ENCODE data around the gene RAD54L. TPM values are rescaled to one million over a fixed set of nuclear protein-coding genes. Genes with fewer than 3 reads are reported as not detected.

The RAD54L gene
- total RNA-seq, 2 experiments from 2014 or later = 0.33 to 1.0 TPM

- Mint-ChIP-seq H3K4me1 (ENCODE audit: low read depth) (no peaks in the 10 kb centered on the region), H3K27me3 (no peaks in the 10 kb centered on the region), H3K27ac (no peak overlapping the region), H3K36me3 (ENCODE audit: low read depth) (no peaks in the 10 kb centered on the region), H3K9me3 (no peaks in the 10 kb centered on the region), H3K4me3 (no peak overlapping the region)
- POLR2A ChIA-PET = no interaction called here
- no peaks in the 10 kb centered on the region for H3K36me3 ChIP-seq (ENCODE audit: insufficient read depth, low read length)
- ATAC-seq (ENCODE audit: poor library complexity) (no peak), DNase-seq (no peak)
- TF ChIP-seq CTCF (IDR thresholded peaks at IDR 0.05) = no peak
- H3K27me3 ChIP-seq (ENCODE audit: control insufficient read depth in 1 of 2, insufficient read depth in 2 of 2, low read length in 2 of 2) = no peaks in the 10 kb centered on the region
- intact Hi-C loops (cut with DNase I, micrococcal nuclease) = no loop called here
- H3K9me3 ChIP-seq (ENCODE audit: control insufficient read depth in 1 of 2, insufficient read depth in 1 of 2, low read length in 2 of 2) = no peaks in the 10 kb centered on the region
- no peaks in the 10 kb centered on the region for H3K4me1 ChIP-seq (ENCODE audit: insufficient read depth, low read length)
- H3K4me3 ChIP-seq (ENCODE audit: low read length) = no peak overlapping the region
- no peak overlapping the region for H3K27ac ChIP-seq (ENCODE audit: low read depth in 1 of 2, low read length in 2 of 2)
- CTCF ChIA-PET = no interaction called here
These were observed 9.0 kb downstream of the RAD54L start for GRCh38 chr1:46256523-46256922.

GRCh38 chr1:46262508-46262907 lies 14.9 kb downstream of the RAD54L start:
- DNase-seq (no peak), ATAC-seq (ENCODE audit: poor library complexity) (no peak)
- Histone ChIP-seq H3K4me1 (ENCODE audit: insufficient read depth, low read length) (no peaks in the 10 kb centered on the region), H3K27me3 (ENCODE audit: control insufficient read depth in 1 of 2, insufficient read depth in 2 of 2, low read length in 2 of 2) (no peaks in the 10 kb centered on the region), H3K4me3 (ENCODE audit: low read length) (no peak overlapping the region), H3K36me3 (ENCODE audit: insufficient read depth, low read length) (no peaks in the 10 kb centered on the region), H3K27ac (ENCODE audit: low read depth in 1 of 2, low read length in 2 of 2) (no peak overlapping the region), H3K9me3 (ENCODE audit: control insufficient read depth in 1 of 2, insufficient read depth in 1 of 2, low read length in 2 of 2) (no peaks in the 10 kb centered on the region)
- H3K27ac Mint-ChIP-seq = no peak overlapping the region
- H3K27me3 Mint-ChIP-seq = no peaks in the 10 kb centered on the region
- intact Hi-C loops (cut with DNase I, micrococcal nuclease) = no loop called here
- H3K4me3 Mint-ChIP-seq = no peak overlapping the region
- no peak for TF ChIP-seq CTCF (IDR thresholded peaks at IDR 0.05)
- POLR2A ChIA-PET = no interaction called here
- CTCF ChIA-PET = no interaction called here
- no peaks in the 10 kb centered on the region for H3K9me3 Mint-ChIP-seq
- H3K4me1 Mint-ChIP-seq (ENCODE audit: low read depth) = no peaks in the 10 kb centered on the region
- no peaks in the 10 kb centered on the region for H3K36me3 Mint-ChIP-seq (ENCODE audit: low read depth)

GRCh38 chr1:46263146-46263545 lies 15.6 kb downstream of the RAD54L start:
- Histone ChIP-seq H3K36me3 (ENCODE audit: insufficient read depth, low read length) (no peaks in the 10 kb centered on the region), H3K9me3 (ENCODE audit: control insufficient read depth in 1 of 2, insufficient read depth in 1 of 2, low read length in 2 of 2) (no peaks in the 10 kb centered on the region), H3K4me1 (ENCODE audit: insufficient read depth, low read length) (no peaks in the 10 kb centered on the region), H3K4me3 (ENCODE audit: low read length) (no peak overlapping the region), H3K27ac (ENCODE audit: low read depth in 1 of 2, low read length in 2 of 2) (no peak overlapping the region), H3K27me3 (ENCODE audit: control insufficient read depth in 1 of 2, insufficient read depth in 2 of 2, low read length in 2 of 2) (no peaks in the 10 kb centered on the region)
- TF ChIP-seq CTCF (IDR thresholded peaks at IDR 0.05) = no peak
- Mint-ChIP-seq H3K27me3 (no peaks in the 10 kb centered on the region), H3K36me3 (ENCODE audit: low read depth) (no peaks in the 10 kb centered on the region), H3K9me3 (no peaks in the 10 kb centered on the region), H3K4me3 (no peak overlapping the region), H3K4me1 (ENCODE audit: low read depth) (no peaks in the 10 kb centered on the region), H3K27ac (no peak overlapping the region)
- no peak for ATAC-seq (ENCODE audit: poor library complexity)
- ChIA-PET POLR2A (no interaction called here), CTCF (no interaction called here)
- DNase-seq = no peak
- intact Hi-C loops (cut with DNase I, micrococcal nuclease) = no loop called here

Measured in CD4-positive, alpha-beta T cell (primary cell).